Endothelial cell (in vitro differentiated cells): ENCODE measurements around the gene PLEKHA4. TPM values are rescaled to one million over a fixed set of nuclear protein-coding genes. Genes with fewer than 3 reads are reported as not detected.

Experiments
- DNase-seq: peaks from one replicate; pipeline ENCODE4 v3.0.0; 2021; ENCODE audit warnings: low spot score
- H3K27ac Mint-ChIP-seq: one replicate; pipeline ENCODE4 v1.8.0; 2021; ENCODE audit warnings: mixed read lengths, inconsistent platforms; ENCODE audit not compliant: unreplicated experiment
- H3K27me3 Mint-ChIP-seq: one replicate; pipeline ENCODE4 v1.8.0; 2021; ENCODE audit warnings: mild to moderate bottlenecking, moderate library complexity, mixed read lengths, inconsistent platforms; ENCODE audit not compliant: unreplicated experiment
- H3K36me3 Mint-ChIP-seq: one replicate; pipeline ENCODE4 v1.8.0; 2021; ENCODE audit warnings: mild to moderate bottlenecking, low read depth, mixed read lengths, inconsistent platforms; ENCODE audit not compliant: unreplicated experiment
- H3K4me1 Mint-ChIP-seq: one replicate; pipeline ENCODE4 v1.8.0; 2021; ENCODE audit warnings: mild to moderate bottlenecking, mixed read lengths, inconsistent platforms; ENCODE audit not compliant: unreplicated experiment
- H3K4me3 Mint-ChIP-seq: one replicate; pipeline ENCODE4 v1.8.0; 2021; ENCODE audit warnings: mild to moderate bottlenecking, mixed read lengths, inconsistent platforms; ENCODE audit not compliant: unreplicated experiment
- H3K9me3 Mint-ChIP-seq: one replicate; pipeline ENCODE4 v1.8.0; 2021; ENCODE audit warnings: mixed read lengths, inconsistent platforms; ENCODE audit not compliant: unreplicated experiment
- total RNA-seq: library from RNA; stranded (reverse); fragmentation: NEBNext Ultra II Directional; extraction: Animal tissue kit (Norgen Biotek cat#: 25700); gene quantifications from one replicate; pipeline ENCODE4 v1.2.1, GENCODE V29; 2021; ENCODE audit not compliant: unreplicated experiment
- TF ChIP-seq, protein P1 (sequence below): fragments of 200-600 bp; sonication (generic); IDR thresholded peaks from one replicate; pipeline ENCODE4 v1.5.0; 2021; ENCODE audit warnings: antibody characterized with exemption; ENCODE audit not compliant: unreplicated experiment

The PLEKHA4 gene
- total RNA-seq, 1 donor from 2014 or later = 14.1 TPM

DNA sequence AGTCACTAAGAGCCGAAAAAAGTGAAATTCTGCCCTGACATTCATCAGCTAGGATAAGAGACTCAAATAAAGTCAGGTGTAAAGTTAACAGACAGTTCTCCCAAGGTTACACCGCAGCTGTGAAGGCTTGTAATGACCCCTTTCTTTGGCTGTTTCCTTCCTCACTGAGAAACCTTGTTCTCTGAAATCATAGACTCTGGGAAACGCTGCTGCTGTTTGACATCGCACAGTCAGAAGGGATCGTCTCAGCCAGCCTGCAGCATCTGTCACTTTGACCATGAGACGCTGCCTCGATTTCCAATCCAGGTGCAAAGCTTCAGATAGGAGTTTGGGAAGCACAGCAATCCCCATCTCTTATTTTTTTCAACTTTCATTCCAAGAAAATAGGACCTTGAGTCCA lies 58.3 kb downstream of the PLEKHA4 start:
- H3K9me3 Mint-ChIP-seq = no peaks in the 10 kb centered on the region
- no peak overlapping the region for H3K27ac Mint-ChIP-seq
- TF ChIP-seq, protein P1, sequence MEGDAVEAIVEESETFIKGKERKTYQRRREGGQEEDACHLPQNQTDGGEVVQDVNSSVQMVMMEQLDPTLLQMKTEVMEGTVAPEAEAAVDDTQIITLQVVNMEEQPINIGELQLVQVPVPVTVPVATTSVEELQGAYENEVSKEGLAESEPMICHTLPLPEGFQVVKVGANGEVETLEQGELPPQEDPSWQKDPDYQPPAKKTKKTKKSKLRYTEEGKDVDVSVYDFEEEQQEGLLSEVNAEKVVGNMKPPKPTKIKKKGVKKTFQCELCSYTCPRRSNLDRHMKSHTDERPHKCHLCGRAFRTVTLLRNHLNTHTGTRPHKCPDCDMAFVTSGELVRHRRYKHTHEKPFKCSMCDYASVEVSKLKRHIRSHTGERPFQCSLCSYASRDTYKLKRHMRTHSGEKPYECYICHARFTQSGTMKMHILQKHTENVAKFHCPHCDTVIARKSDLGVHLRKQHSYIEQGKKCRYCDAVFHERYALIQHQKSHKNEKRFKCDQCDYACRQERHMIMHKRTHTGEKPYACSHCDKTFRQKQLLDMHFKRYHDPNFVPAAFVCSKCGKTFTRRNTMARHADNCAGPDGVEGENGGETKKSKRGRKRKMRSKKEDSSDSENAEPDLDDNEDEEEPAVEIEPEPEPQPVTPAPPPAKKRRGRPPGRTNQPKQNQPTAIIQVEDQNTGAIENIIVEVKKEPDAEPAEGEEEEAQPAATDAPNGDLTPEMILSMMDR = no peak
- H3K36me3 Mint-ChIP-seq = peaks cover 9% of the 10 kb centered on the region
- peaks cover 17% of the 10 kb centered on the region for H3K4me1 Mint-ChIP-seq
- H3K27me3 Mint-ChIP-seq = peaks cover 13% of the 10 kb centered on the region
- DNase-seq = no peak
- peak overlapping the region; percentile 81 for H3K4me3 Mint-ChIP-seq

DNA sequence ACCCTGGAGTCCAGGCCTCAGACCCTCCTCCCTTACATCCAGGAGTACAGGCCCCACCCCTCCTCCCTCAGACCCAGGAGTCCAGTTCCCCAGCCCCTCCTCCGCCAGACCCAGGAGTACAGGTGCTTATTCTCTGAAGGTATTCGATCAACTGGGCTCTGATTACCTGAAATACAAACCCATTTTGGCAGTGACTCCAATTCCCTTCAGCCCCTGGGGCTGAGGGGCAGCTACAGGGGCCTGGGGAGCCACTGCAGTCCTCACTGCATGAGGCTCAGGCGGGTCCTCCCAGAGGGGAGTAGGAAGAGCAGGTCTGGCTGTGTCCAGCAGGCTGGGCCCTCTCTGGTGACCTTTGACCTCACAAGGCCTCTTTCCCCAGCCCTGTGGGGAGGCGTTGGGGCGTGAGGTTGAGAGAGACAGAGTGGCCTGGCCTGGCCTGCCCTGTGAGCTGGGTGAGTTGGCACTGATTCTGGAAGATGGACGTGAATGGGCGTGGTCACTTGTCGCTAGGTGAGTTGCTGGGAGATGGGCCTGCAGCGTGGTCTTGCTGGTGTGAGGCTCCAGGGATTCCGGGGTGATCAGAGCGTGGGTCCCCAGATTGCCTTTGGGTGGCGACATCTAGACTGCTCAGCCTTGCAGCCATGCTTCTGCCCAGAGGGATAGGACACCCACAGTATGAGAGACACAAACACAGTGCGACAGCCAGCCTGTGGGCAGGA lies 60.7 kb downstream of the PLEKHA4 start:
- DNase-seq = no peak
- Mint-ChIP-seq H3K36me3 (peaks cover 9% of the 10 kb centered on the region), H3K9me3 (no peaks in the 10 kb centered on the region), H3K4me3 (peak overlapping the region; percentile 1), H3K27me3 (peaks cover 21% of the 10 kb centered on the region), H3K4me1 (peaks cover 17% of the 10 kb centered on the region), H3K27ac (peak overlapping the region; percentile 1)
- TF ChIP-seq, protein P1 = no peak

DNA sequence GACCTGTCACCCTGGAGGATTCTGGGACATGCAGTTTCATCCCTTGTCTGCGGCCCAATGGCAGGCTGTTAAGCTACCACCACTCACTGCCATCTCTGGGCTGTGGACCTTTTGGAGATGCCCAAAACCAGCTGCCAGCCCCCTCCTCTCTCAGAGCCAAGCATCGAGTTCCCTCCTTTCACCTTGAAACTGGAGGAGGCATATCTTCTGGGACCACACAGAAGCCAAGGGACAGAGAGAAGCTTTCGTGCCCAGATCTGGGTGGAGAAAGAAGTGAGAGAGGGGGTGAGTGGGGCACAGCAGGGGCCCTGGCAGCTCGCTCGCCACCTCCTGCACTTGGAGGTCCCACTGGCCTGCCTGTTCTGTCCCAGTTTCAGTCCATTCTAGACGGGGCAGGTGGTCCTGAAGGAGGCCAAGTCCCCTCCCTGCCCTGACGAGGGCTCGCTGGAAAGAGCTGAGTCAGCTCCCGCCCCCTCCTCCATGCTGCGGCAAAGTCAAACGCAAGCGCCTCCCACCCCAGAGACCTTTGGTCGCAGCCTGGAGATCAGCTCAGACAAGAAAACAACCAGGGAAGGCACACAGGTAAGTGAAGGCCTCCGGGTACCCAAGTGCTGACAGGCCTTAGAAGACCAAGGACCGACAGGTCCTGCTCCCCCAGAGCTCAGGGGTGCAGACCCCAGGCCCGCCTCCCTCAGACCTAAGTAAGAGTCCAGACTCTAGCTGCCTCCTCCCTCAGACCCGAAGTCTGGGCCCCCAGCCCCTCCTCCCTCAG lies 61.4 kb downstream of the PLEKHA4 start:
- Mint-ChIP-seq H3K4me3 (no peak overlapping the region), H3K27me3 (peaks cover 18% of the 10 kb centered on the region), H3K4me1 (peaks cover 13% of the 10 kb centered on the region), H3K9me3 (no peaks in the 10 kb centered on the region), H3K27ac (no peak overlapping the region), H3K36me3 (peaks cover 9% of the 10 kb centered on the region)
- DNase-seq = peak; percentile 55
- TF ChIP-seq, protein P1 = no peak

DNA sequence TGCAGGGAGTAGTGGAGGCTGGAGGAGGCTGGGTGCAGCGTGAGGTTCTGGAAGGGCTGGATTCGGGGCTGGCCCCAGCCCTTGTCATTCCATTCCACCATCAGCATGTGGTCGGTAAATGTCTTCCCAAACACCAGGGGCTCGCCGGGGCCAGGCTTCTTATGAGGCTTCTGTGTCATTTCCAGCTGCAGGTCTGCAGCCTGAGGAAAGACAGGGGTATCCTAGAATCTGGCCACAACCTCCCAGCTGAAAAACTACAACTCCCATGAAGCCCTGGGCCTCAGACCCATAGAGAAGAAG lies 61.9 kb downstream of the PLEKHA4 start:
- no peak overlapping the region for H3K27ac Mint-ChIP-seq
- H3K36me3 Mint-ChIP-seq = peaks cover 9% of the 10 kb centered on the region
- no peaks in the 10 kb centered on the region for H3K9me3 Mint-ChIP-seq
- peaks cover 12% of the 10 kb centered on the region for H3K4me1 Mint-ChIP-seq
- no peak for DNase-seq
- TF ChIP-seq, protein P1 = no peak
- peak overlapping the region; percentile 70 for H3K4me3 Mint-ChIP-seq
- H3K27me3 Mint-ChIP-seq = peaks cover 18% of the 10 kb centered on the region

DNA sequence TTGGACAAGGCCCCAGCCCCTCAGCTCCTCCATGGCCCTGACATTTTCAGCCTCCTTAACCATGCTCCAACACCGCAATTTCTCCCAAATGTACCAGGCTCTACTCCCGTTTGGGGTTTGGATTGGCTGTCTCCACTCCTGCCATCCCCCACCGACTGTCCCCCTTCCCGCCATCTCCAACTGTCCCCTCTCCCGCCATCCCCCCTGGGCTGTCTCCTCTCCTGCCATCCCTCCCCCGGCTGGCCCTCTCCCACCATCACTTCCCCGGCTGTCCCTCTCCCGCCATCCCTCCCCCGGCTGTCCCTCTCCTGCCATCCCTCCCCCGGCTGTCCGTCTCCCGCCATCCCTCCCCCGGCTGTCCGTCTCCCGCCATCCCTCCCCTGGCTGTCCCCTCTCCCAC lies 63.0 kb downstream of the PLEKHA4 start:
- TF ChIP-seq, protein P1 = no peak
- Mint-ChIP-seq H3K27me3 (peaks cover 20% of the 10 kb centered on the region), H3K4me3 (peak overlapping the region; percentile 26), H3K36me3 (peaks cover 9% of the 10 kb centered on the region), H3K27ac (no peak overlapping the region), H3K4me1 (peaks cover 12% of the 10 kb centered on the region), H3K9me3 (no peaks in the 10 kb centered on the region)
- DNase-seq = no peak
